IMR-90 (cell line): ENCODE measurements around the gene NPL.

Source experiments
- CTCF ChIP-seq: conservative IDR thresholded peaks from 2 replicates; pipeline ENCODE4 v1.5.1; 2012; ENCODE audit warnings: mild to moderate bottlenecking, low read depth, low read length, improper control_type of control experiment
- POLR2A ChIP-seq: IDR thresholded peaks from 2 replicates; pipeline ENCODE4 v1.6.1; 2012; ENCODE audit warnings: mild to moderate bottlenecking, low read depth, low read length
- RCOR1 ChIP-seq: IDR thresholded peaks from 2 replicates; pipeline ENCODE4 v1.6.1; 2012; ENCODE audit warnings: mild to moderate bottlenecking, low read length, improper control_type of control experiment; ENCODE audit not compliant: insufficient replicate concordance
- SMC3 ChIP-seq: fragments of 150-350 bp; IDR thresholded peaks from 2 replicates; pipeline ENCODE4 v1.6.1; 2016; ENCODE audit warnings: low read depth, mild to moderate bottlenecking, antibody characterized with exemption, low read length, moderate library complexity
- USF2 ChIP-seq: fragments of 150-350 bp; IDR thresholded peaks from 2 replicates; pipeline ENCODE4 v1.6.1; 2017; ENCODE audit warnings: mild to moderate bottlenecking, antibody characterized with exemption, low read length, low read depth

- TF ChIP-seq USF2: no peak
- no peak for TF ChIP-seq CTCF
- TF ChIP-seq SMC3: no peak
- no peak for TF ChIP-seq POLR2A
- TF ChIP-seq RCOR1: no peak
These were observed 35.5 kb upstream of the NPL start for GRCh38 chr1:182754087-182754486.
